Measurements from ENCODE around the gene AASDH.

AASDH gene

DNA sequence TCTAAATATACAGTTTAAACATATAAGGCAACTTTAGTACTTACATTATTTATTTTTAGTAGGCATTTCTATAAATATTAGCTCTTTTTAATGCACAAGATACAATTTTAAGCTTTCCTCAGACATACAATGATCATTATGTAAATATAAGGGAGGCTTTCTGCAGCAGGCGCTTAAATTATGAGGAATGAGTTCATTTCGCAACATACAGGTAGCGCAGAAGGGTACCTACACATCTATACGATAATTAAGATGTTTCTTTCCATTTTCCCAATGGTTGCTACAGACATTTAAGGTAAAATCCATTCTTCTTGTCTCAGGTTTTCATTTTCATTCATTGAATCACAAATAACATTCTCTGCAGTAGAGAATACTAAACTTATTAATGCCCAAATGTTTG lies 1.2 kb downstream of the AASDH start:
- no peaks in the 10 kb centered on the region for H3K9me2 ChIP-seq (replicated peaks; ENCODE audit: insufficient read depth, low read length)
- H3K4me2 ChIP-seq (ENCODE audit: low read depth, low read length) = peak overlapping the region; percentile 67
- H3K4me1 ChIP-seq (ENCODE audit: low read length) = peaks cover 11% of the 10 kb centered on the region
- TF ChIP-seq, protein P1, sequence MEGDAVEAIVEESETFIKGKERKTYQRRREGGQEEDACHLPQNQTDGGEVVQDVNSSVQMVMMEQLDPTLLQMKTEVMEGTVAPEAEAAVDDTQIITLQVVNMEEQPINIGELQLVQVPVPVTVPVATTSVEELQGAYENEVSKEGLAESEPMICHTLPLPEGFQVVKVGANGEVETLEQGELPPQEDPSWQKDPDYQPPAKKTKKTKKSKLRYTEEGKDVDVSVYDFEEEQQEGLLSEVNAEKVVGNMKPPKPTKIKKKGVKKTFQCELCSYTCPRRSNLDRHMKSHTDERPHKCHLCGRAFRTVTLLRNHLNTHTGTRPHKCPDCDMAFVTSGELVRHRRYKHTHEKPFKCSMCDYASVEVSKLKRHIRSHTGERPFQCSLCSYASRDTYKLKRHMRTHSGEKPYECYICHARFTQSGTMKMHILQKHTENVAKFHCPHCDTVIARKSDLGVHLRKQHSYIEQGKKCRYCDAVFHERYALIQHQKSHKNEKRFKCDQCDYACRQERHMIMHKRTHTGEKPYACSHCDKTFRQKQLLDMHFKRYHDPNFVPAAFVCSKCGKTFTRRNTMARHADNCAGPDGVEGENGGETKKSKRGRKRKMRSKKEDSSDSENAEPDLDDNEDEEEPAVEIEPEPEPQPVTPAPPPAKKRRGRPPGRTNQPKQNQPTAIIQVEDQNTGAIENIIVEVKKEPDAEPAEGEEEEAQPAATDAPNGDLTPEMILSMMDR (IDR thresholded peaks at IDR 0.05; ENCODE audit: low read length) = no peak
- peak overlapping the region; percentile 41; the same call in 1 of the 2 replicates for H3K4me3 ChIP-seq (ENCODE audit: low read length)
- no peaks in the 10 kb centered on the region for H4K20me1 ChIP-seq (ENCODE audit: insufficient read depth, low read length)
- H3K36me3 ChIP-seq (replicated peaks; ENCODE audit: insufficient read depth, low read length) = no peaks in the 10 kb centered on the region
- DNase-seq = no peak
- H3K9ac ChIP-seq (ENCODE audit: low read length) = no peak overlapping the region
- H3F3A ChIP-seq (ENCODE audit: insufficient read depth, low read length) = peaks cover 23% of the 10 kb centered on the region
- no peaks in the 10 kb centered on the region for H3K9me3 ChIP-seq (replicated peaks; ENCODE audit: insufficient read depth, low read length)
- peak overlapping the region; percentile 95; the same call in 1 of the 2 replicates for H3K27ac ChIP-seq (ENCODE audit: low read length)
- peak overlapping the region; percentile 36; the same call in 1 of the 2 replicates for H2AFZ ChIP-seq (ENCODE audit: low read length)
- no peaks in the 10 kb centered on the region for H3K27me3 ChIP-seq (replicated peaks; ENCODE audit: insufficient read depth, low read length)
- peaks cover 14% of the 10 kb centered on the region for H3K79me2 ChIP-seq (ENCODE audit: low read length)

DNA sequence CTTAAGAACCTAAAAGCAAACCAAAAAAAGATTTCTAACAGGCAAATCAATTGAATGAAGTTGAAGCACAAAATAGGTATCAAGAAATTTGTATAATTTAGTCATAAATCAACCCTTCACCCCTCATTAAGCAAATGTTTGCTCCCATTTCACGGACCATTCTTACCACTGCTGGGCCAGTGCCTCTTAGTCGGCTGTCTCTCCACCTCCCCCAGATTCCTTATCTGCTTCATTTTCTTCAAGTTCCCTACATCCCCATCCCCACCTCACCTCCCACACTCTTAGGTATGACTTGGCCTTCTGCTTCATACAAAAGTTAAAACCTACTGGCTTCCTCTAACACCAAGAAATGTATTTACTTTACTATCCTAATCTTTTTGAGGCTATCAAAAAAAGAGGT lies 11.8 kb downstream of the AASDH start:
- Histone ChIP-seq H3K9me2 (replicated peaks; ENCODE audit: insufficient read depth, low read length) (no peaks in the 10 kb centered on the region), H2AFZ (ENCODE audit: low read length) (no peak overlapping the region), H4K20me1 (ENCODE audit: insufficient read depth, low read length) (no peaks in the 10 kb centered on the region), H3K4me2 (ENCODE audit: low read depth, low read length) (no peak overlapping the region), H3K27ac (ENCODE audit: low read length) (no peak overlapping the region), H3K9me3 (replicated peaks; ENCODE audit: insufficient read depth, low read length) (no peaks in the 10 kb centered on the region), H3K9ac (ENCODE audit: low read length) (no peak overlapping the region), H3K36me3 (replicated peaks; ENCODE audit: insufficient read depth, low read length) (no peaks in the 10 kb centered on the region), H3K79me2 (ENCODE audit: low read length) (no peaks in the 10 kb centered on the region), H3K4me3 (ENCODE audit: low read length) (no peak overlapping the region), H3K27me3 (replicated peaks; ENCODE audit: insufficient read depth, low read length) (no peaks in the 10 kb centered on the region), H3F3A (ENCODE audit: insufficient read depth, low read length) (no peaks in the 10 kb centered on the region), H3K4me1 (ENCODE audit: low read length) (no peaks in the 10 kb centered on the region)
- DNase-seq = no peak
- TF ChIP-seq EZH2 (optimal IDR thresholded peaks at IDR 0.05; ENCODE audit: low read depth, low read length) (no peak), EZH2phosphoT487 (IDR thresholded peaks at IDR 0.05; ENCODE audit: low read length) (no peak)
- TF ChIP-seq, protein P1 (IDR thresholded peaks at IDR 0.05; ENCODE audit: low read length) = no peak

DNA sequence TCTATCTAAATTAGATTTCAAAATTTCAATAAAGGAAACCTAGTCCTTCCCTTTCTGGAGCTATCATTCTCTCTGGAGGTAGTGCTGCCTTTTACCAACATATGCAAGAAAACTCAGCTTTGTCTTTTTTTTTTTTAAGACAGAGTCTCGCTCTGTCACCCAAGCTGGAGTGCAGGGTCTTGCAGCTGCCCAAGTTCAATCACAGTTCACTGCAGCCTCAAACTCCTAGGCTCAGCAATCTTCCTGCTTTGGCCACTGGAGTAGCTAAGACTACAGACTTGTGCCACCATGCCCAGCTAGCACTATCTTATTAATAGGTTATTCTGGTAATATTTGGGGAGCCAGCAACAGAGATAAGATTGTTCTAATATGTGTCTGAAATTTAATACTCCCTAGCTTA lies 12.3 kb downstream of the AASDH start:
- H3K9me3 ChIP-seq (replicated peaks; ENCODE audit: insufficient read depth, low read length) = no peaks in the 10 kb centered on the region
- no peaks in the 10 kb centered on the region for H3K27me3 ChIP-seq (replicated peaks; ENCODE audit: insufficient read depth, low read length)
- no peak overlapping the region for H3K4me3 ChIP-seq (ENCODE audit: low read length)
- H3K79me2 ChIP-seq (ENCODE audit: low read length) = no peaks in the 10 kb centered on the region
- H3K4me1 ChIP-seq (ENCODE audit: low read length) = no peaks in the 10 kb centered on the region
- no peak overlapping the region for H3K9ac ChIP-seq (ENCODE audit: low read length)
- no peaks in the 10 kb centered on the region for H3K36me3 ChIP-seq (replicated peaks; ENCODE audit: insufficient read depth, low read length)
- no peaks in the 10 kb centered on the region for H3F3A ChIP-seq (ENCODE audit: insufficient read depth, low read length)
- no peak for DNase-seq
- no peaks in the 10 kb centered on the region for H4K20me1 ChIP-seq (ENCODE audit: insufficient read depth, low read length)
- H2AFZ ChIP-seq (ENCODE audit: low read length) = no peak overlapping the region
- H3K9me2 ChIP-seq (replicated peaks; ENCODE audit: insufficient read depth, low read length) = no peaks in the 10 kb centered on the region
- no peak overlapping the region for H3K27ac ChIP-seq (ENCODE audit: low read length)
- no peak overlapping the region for H3K4me2 ChIP-seq (ENCODE audit: low read depth, low read length)
- TF ChIP-seq EZH2 (optimal IDR thresholded peaks at IDR 0.05; ENCODE audit: low read depth, low read length) (no peak), EZH2phosphoT487 (IDR thresholded peaks at IDR 0.05; ENCODE audit: low read length) (no peak)
- TF ChIP-seq, protein P1 (IDR thresholded peaks at IDR 0.05; ENCODE audit: low read length) = no peak

All from MM.1S (cell line).